ENCODE measurements around the gene SLC2A9. TPM values are rescaled to one million over a fixed set of nuclear protein-coding genes. Genes with fewer than 3 reads are reported as not detected.

The SLC2A9 gene
- total and polyA plus RNA-seq, 2 of the 4 experiments (the other 2 are of a cell fraction), result 0.72 to 2.1 TPM

DNA sequence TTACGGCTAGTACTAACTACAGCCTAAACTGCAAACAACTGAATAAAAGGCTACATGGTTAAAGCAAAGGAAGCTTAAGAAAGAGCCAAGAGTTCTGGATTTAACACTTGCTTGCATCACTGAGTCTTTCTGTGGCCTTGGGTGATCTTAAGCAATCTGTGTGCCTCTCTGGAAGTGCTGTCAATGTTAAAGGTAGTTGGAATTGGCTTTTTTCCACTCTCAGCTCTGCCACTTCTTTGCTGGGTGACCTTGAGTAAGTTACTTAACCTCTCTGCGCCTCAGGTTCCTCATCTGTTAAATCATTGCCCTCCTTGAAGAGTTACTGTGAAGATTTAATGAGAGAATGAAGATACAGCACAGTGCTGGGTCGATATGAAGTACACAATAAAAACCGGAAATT lies 15.7 kb downstream of the SLC2A9 start:
- TF ChIP-seq FOS (IDR thresholded peaks at IDR 0.05; ENCODE audit: low read depth, low read length) (no peak), BHLHE40 (IDR thresholded peaks at IDR 0.05; ENCODE audit: low read depth, low read length) (no peak), NFE2L2 (IDR thresholded peaks at IDR 0.05; ENCODE audit: low read depth, low read length) (no peak), MXI1 (IDR thresholded peaks at IDR 0.05; ENCODE audit: borderline replicate concordance, low read depth, low read length) (no peak), USF2 (IDR thresholded peaks at IDR 0.05; ENCODE audit: low read depth, low read length) (no peak), POLR2A (IDR thresholded peaks at IDR 0.05; ENCODE audit: low read depth, low read length) (no peak), MAZ (IDR thresholded peaks at IDR 0.05; ENCODE audit: borderline replicate concordance, low read depth, low read length) (no peak), MAFK (IDR thresholded peaks at IDR 0.05; ENCODE audit: low read depth, low read length) (no peak)
- TF ChIP-seq, protein P1, sequence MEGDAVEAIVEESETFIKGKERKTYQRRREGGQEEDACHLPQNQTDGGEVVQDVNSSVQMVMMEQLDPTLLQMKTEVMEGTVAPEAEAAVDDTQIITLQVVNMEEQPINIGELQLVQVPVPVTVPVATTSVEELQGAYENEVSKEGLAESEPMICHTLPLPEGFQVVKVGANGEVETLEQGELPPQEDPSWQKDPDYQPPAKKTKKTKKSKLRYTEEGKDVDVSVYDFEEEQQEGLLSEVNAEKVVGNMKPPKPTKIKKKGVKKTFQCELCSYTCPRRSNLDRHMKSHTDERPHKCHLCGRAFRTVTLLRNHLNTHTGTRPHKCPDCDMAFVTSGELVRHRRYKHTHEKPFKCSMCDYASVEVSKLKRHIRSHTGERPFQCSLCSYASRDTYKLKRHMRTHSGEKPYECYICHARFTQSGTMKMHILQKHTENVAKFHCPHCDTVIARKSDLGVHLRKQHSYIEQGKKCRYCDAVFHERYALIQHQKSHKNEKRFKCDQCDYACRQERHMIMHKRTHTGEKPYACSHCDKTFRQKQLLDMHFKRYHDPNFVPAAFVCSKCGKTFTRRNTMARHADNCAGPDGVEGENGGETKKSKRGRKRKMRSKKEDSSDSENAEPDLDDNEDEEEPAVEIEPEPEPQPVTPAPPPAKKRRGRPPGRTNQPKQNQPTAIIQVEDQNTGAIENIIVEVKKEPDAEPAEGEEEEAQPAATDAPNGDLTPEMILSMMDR (conservative IDR thresholded peaks at IDR 0.05; ENCODE audit: low read depth, low read length), result no peak
- TF ChIP-seq, protein P2, sequence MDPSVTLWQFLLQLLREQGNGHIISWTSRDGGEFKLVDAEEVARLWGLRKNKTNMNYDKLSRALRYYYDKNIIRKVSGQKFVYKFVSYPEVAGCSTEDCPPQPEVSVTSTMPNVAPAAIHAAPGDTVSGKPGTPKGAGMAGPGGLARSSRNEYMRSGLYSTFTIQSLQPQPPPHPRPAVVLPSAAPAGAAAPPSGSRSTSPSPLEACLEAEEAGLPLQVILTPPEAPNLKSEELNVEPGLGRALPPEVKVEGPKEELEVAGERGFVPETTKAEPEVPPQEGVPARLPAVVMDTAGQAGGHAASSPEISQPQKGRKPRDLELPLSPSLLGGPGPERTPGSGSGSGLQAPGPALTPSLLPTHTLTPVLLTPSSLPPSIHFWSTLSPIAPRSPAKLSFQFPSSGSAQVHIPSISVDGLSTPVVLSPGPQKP (IDR thresholded peaks at IDR 0.05; ENCODE audit: borderline replicate concordance, low read depth, low read length), result no peak
- Histone ChIP-seq H2AK9ac (replicated peaks; ENCODE audit: low read depth, low read length, poor library complexity) (no peak overlapping the region), H4K91ac (ENCODE audit: insufficient read depth, low read depth, low read length) (no peak overlapping the region), H2BK15ac (ENCODE audit: low read depth, low read length) (no peak overlapping the region), H2AK5ac (ENCODE audit: low read depth, low read length) (no peak overlapping the region), H3K56ac (ENCODE audit: extremely low read depth, insufficient read depth, low read length) (no peak overlapping the region), H3K23ac (ENCODE audit: low read depth, low read length) (no peak overlapping the region), H3K9me3 (ENCODE audit: control insufficient read depth, insufficient read depth, low read length) (no peaks in the 10 kb centered on the region), H4K8ac (ENCODE audit: low read depth in 2 of 2, low read length in 2 of 2) (no peak overlapping the region), H3K4me1 (ENCODE audit: control insufficient read depth, insufficient read depth, low read length) (peaks cover 22% of the 10 kb centered on the region; the same call in 1 of the 2 replicates), H3K27ac (ENCODE audit: insufficient read depth, low read length) (no peak overlapping the region), H3K4me2 (ENCODE audit: low read depth, low read length) (no peak overlapping the region), H2BK20ac (ENCODE audit: low read depth, low read length) (no peak overlapping the region), H3K18ac (ENCODE audit: low read depth, low read length) (no peak overlapping the region), H3K9me1 (ENCODE audit: insufficient read depth, low read length) (peaks cover 3% of the 10 kb centered on the region; the same call in 1 of the 2 replicates), H3K14ac (replicated peaks; ENCODE audit: low read depth, low read length) (no peak overlapping the region), H2BK120ac (ENCODE audit: low read depth, low read length) (no peak overlapping the region), H3K79me1 (ENCODE audit: low read depth in 1 of 2, low read length in 2 of 2) (no peaks in the 10 kb centered on the region), H2AFZ (replicated peaks; ENCODE audit: low read length, poor library complexity) (no peak overlapping the region), H3K27me3 (ENCODE audit: control insufficient read depth, insufficient read depth, low read length) (no peaks in the 10 kb centered on the region), H2BK5ac (ENCODE audit: low read depth, low read length, poor library complexity, severe bottlenecking) (no peak overlapping the region), H4K5ac (ENCODE audit: low read depth, low read length) (no peak overlapping the region; the same call in 1 of the 2 replicates), H4K20me1 (ENCODE audit: insufficient read depth, low read length) (no peaks in the 10 kb centered on the region), H3K4ac (ENCODE audit: low read depth, low read length) (no peak overlapping the region), H3K36me3 (ENCODE audit: control insufficient read depth, insufficient read depth, low read length) (no peaks in the 10 kb centered on the region), H3K9ac (ENCODE audit: low read depth, low read length) (no peak overlapping the region), H3K4me3 (ENCODE audit: insufficient read depth, low read depth, low read length) (no peak overlapping the region)
- dilution Hi-C loops (cut with HindIII; ENCODE audit: low sequenced_read_pairs, unreplicated experiment) (no loop called here), in situ Hi-C loops (cut with MboI; ENCODE audit: low sequenced_read_pairs) (no loop called here), intact Hi-C loops (cut with micrococcal nuclease) (no loop called here)
- DNase-seq (no peak), ATAC-seq (ENCODE audit: low read depth) (no peak)
- CTCF ChIA-PET, result no interaction called here
- POLR2A ChIA-PET (ENCODE audit: unreplicated experiment), result no interaction called here
- no CpG with 5 or more reads among the region's 4 CpGs for WGBS, 2 experiments (ENCODE audit: extremely low coverage in 2 of 2, insufficient read length in 1 of 2)
- no TSS peak for BruUV-seq (replicated peaks)
